Stimulated activated naive CD8-positive, alpha-beta T cell treated with anti-CD3 and anti-CD28 coated beads, Interleukin-15, Interleukin-2, amounts not matched to agents 100 U/mL and 50 U/mL, for 24 hours (primary cell): Measurements from ENCODE around the gene ZSCAN2.
"Not testable (repeated sequence)": the region's sequence is repeated elsewhere in the genome, so short reads cannot be mapped to it uniquely, and the experiment has no call there.

Source experiments
- ATAC-seq: fragments of 150-1000 bp; cut with Tn5 transposase; one replicate; pipeline ENCODE4 v1.10.0; 2021
- DNase-seq: peaks from one replicate; pipeline ENCODE4 v3.0.0; 2021

ZSCAN2 gene

GRCh38 chr15:84641871-84642270 lies 41.1 kb downstream of the ZSCAN2 start:
- ATAC-seq, result not testable (repeated sequence)

DNA sequence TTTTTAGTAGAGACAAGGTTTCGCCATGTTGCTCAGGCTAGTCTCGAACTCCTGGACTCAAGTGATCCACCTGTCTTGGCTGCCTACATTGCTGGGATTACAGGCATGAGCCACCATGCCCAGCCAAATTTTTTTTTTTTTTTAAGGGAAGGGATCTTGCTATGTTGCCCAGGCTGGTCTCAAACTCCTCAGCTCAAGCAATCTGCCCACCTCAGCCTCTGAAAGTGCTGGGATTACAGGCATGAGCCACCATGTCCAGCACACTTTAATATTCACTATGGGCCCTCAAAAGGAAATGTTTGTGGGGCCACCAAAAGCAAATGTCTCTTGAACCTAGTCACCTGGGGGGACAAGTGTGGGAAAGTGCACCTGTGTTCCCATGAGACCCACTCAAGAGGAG lies 41.8 kb downstream of the ZSCAN2 start:
- not testable (repeated sequence) for DNase-seq, ATAC-seq

More at GRCh38 chr15:84641871-84642270, 41.1 kb downstream of the ZSCAN2 start:
- not testable (repeated sequence) for DNase-seq

GRCh38 chr15:84643838-84644237 lies 43.0 kb downstream of the ZSCAN2 start:
- DNase-seq (no peak), ATAC-seq (no peak)

DNA sequence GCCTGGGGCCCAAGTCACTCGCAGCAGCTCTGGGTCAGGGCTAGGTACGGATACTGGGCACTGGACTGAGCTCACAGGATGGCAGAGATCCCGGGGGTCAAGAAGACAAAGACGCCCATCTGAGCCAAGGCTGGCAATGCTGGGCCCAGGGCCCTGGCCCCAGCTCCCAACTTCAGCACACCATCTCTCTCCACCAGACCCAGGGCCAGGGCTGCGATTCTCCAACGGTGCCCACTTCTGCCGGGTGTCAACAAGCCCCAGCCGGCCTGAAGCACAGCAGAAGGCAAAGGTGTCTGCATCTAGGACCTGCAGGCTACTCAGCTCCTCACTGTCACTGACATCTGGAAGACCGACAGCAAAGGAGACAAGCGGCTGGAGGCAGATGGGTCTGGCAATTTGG lies 44.7 kb downstream of the ZSCAN2 start:
- ATAC-seq, result no peak
- no peak for DNase-seq

DNA sequence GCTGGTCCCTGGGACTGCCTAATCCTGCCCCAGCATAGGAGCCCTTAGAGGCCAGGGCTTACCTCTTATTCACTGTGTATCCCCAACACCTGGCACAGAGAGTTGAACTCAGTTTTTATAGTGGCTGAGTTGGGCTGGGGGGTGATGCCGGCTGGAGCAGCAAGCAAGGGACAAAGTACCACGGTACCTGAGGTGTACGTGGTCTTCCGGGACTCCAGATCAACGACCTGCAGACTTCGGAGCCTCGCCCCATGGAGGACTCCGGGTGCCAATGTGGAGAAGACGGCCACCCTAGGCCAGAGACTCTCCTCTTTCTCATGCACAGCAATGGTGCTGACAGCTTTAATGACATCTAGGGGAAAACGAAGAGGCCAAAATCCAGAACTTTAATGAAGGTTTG lies 45.2 kb downstream of the ZSCAN2 start:
- DNase-seq (no peak), ATAC-seq (no peak)

DNA sequence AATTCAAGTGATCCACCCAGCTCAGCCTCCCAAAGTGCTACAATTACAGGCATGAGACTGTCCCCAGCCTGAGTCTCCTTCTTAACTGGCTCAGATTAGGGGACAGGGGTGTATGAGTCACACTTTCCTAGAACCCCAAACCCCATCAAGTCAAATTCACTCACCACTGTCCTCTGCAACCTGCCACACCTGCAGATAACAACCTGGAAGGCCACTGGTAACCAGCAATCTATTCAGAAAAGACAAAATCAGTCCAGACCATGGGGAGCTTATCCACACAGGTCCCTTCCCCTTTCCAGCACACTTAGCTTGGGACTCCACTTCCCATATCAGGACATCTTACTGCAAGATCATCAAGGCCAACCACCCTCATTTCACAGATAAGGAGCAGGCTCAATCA lies 46.9 kb downstream of the ZSCAN2 start:
- DNase-seq, result no peak
- no peak for ATAC-seq

DNA sequence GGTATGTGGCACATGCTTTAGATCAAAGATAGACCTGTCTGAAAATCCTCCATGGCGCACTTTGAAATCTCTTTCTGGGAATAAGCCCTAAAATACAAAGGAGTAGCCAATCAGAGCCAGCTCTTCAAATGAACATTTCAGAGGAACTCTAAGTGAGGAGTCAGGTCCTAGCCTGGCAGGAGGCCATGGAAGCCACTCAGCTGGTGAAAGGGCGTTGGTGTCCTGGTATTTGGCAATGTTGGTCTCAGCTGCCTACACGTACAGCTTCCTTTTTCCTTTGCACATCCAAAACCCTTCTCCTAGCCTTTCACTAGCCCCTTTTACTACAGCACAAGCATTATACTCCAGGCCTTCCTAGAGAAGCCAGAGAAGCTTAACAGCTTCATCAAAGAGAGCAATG lies 47.7 kb downstream of the ZSCAN2 start:
- DNase-seq (no peak), ATAC-seq (no peak)

- no peak for DNase-seq
- ATAC-seq, result no peak
Observed at GRCh38 chr15:84649706-84650105, 48.9 kb downstream of the ZSCAN2 start.

DNA sequence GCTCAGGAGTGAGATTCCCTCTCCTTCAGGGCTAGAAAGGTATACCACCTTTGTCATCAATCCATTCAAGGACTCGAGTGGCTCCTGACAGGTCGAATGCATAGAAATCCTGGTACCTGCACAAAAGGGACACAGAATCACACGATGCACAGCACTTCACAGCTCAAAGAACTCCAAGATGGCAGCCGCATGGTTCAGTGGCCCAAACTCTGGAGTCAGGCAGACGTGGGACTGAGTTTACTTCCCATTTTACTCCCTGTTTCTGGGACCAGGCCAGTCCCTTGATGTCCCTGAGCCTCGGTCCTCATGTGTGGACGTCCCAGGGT lies 52.7 kb downstream of the ZSCAN2 start:
- no peak for DNase-seq

GRCh38 chr15:84653910-84654688 lies 53.3 kb downstream of the ZSCAN2 start, which contains the start of gene WDR73:
Gene WDR73, minus strand, starts transcription at chr15:84654283. Its CDS starts 9 bp downstream, at chr15:84654274.
- ATAC-seq (peak; percentile 85), DNase-seq (peak; percentile 99)

More for the DNA sequence above, 52.7 kb downstream of the ZSCAN2 start:
- ATAC-seq, result no peak

DNA sequence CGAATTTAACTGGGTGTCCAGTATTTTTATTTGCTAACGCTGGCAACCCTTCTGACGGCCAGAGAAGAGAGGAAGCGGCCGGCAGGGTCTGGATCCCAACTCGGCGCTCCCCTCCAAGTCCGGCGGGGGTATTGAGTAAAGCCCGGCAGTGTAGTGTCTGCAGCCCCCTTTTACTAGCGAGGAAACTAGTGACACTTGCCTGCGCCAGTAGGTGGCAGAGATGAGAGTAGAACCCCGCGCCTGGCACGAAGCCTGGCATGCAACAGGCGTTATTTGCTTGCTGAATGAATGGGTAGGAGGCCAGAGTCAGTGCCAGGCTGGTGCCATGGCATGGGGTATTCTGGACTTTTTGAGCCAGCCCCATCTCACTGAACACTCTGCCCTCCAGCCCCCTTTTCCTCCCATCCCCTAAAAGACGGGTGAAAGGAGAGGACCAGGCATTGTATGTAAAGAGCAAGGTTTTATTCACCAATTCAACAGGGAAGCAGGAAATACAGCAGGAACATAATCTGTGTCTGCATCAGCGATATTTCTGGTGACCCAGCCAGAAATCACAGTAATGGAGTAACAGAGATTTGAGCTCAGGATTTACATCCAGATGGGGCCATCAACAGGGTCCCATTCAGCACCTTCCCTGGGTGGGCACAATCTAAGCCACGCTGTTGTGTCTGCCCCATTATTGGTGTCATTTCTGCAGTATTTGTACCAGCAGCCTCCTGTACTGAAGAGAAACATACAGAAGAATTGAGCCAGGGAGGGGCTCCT lies 54.1 kb downstream of the ZSCAN2 start:
- DNase-seq (peak; percentile 80), ATAC-seq (peak; percentile 57)

GRCh38 chr15:84656972-84657371 lies 56.2 kb downstream of the ZSCAN2 start:
- DNase-seq (no peak), ATAC-seq (no peak)

- ATAC-seq, result no peak
Observed at GRCh38 chr15:84657748-84658079, 56.9 kb downstream of the ZSCAN2 start.

DNA sequence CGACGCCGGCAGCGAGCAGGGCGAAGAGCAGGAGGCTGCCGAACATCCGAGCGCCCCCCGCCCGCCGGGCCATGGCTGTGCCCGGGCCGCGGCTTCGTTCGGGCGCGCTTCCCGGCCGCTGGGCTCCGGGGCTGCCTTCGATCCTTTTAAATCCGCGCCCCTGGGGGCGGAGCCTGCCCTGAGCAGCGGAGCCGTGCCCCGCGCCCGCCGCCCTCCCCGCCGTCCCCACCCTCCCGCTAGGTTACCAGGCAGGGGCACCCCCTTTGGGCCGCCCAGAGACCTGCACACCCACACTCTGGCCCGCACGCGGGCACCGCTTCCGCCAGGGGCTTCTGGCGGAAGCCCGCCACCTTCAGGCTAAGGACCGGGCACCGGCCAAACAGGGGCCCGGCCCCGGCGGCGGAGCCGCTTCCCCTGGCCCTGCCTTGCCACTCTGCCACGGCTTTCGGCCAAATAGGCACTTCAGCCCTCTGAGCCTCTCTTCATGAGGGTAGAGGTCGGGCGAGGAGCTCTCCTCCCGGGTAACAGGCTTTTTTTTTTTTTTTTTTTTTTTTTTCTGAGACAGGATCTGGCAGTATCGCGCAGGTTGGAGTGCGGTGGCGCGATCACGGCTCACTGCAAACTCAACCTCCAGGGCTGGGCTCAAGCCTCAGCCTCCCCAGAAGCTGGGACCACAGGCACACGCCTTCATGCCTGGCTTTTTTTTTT lies 57.4 kb downstream of the ZSCAN2 start, which contains the start of gene NMB:
NMB (minus strand) TSS at position 120 of the 708 bp plus-strand sequence; CDS start at position 73, 47 bp downstream.
- peak; percentile 85 for DNase-seq
- ATAC-seq, result peak; percentile 76

More at GRCh38 chr15:84657748-84658079, 56.9 kb downstream of the ZSCAN2 start:
- DNase-seq, result no peak

GRCh38 chr15:84658788-84659411 lies 58.1 kb downstream of the ZSCAN2 start:
- no peak for DNase-seq
- ATAC-seq, result no peak

DNA sequence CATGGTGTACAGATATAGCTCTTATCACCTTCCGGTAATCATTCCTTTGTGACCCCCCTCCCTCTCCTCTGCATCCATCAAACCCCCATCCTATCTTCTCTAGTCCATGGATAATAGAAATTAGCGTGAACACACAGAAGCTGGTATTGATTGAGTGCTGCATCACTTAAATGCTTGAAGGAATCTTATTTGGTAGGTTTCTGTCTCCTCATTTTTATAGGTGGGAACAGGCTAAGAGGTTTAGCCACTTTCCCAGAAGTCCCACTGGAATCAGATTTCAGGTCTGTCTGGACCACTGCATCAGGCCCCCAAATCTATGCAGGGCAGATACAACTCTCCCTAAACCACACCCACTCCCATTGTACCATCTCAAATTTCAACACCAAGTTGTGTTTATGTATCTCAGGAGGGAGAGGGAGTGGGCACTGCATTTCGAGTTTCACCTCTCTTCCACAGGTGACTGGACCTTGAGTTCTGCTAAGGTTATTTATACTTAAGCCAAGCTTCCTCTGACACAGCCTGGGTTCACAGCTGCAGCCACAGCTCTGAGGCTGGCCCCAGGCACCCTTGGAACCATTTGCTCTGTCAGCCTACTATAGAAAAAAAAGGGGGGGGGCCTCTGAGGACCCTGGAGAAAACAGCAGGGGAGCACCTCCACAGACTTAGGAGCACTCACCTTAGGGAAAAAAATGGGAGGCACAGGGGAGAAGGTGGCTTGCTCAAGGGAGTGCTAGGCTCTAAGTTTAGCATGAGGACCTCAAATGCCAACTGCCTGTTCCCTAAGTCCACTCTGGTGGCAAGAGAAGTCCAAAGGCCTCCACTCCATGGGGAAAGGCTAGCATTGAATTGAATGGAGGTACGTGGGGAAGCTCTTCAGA lies 59.3 kb downstream of the ZSCAN2 start:
- no peak for ATAC-seq
- DNase-seq, result no peak

- ATAC-seq (no peak), DNase-seq (no peak)
Observed at GRCh38 chr15:84661001-84661400, 60.2 kb downstream of the ZSCAN2 start.

GRCh38 chr15:84666373-84666772 lies 65.6 kb downstream of the ZSCAN2 start:
- DNase-seq (no peak), ATAC-seq (no peak)

GRCh38 chr15:84668221-84668982 lies 67.6 kb downstream of the ZSCAN2 start:
- DNase-seq, result no peak
- ATAC-seq, result no peak

GRCh38 chr15:84669726-84670125 lies 68.9 kb downstream of the ZSCAN2 start:
- peak; percentile 69 for DNase-seq
- peak; percentile 64 for ATAC-seq
